ENCODE measurements around the gene TMUB2.
"Not testable (repeated sequence)": the region's sequence is repeated elsewhere in the genome, so short reads cannot be mapped to it uniquely, and the experiment has no call there.

Gene TMUB2

GRCh38 chr17:44219108-44219615, 32.4 kb downstream of the TMUB2 start:
- DNase-seq (ENCODE audit: low read depth in 2 of 2), result peak in 1 of 2 experiments; percentile 51

GRCh38 chr17:44219616-44220212, 32.9 kb downstream of the TMUB2 start, which contains the start of gene UBTF:
Gene UBTF (minus strand): TSS chr17:44219675. CDS start chr17:44218229, 1,446 bp downstream.
- DNase-seq (ENCODE audit: low read depth in 2 of 2), result no peak

GRCh38 chr17:44220213-44221083, 33.7 kb downstream of the TMUB2 start:
- no peak for DNase-seq (ENCODE audit: low read depth in 2 of 2)

- peak in 1 of 2 experiments; percentile 59 for DNase-seq (ENCODE audit: low read depth in 2 of 2)
Measured at GRCh38 chr17:44221084-44221861, 34.5 kb downstream of the TMUB2 start.

- no peak for DNase-seq (ENCODE audit: low read depth in 2 of 2)
Measured at GRCh38 chr17:44221862-44222111, 35.0 kb downstream of the TMUB2 start.

- peak in 1 of 2 experiments; percentile 53 for DNase-seq (ENCODE audit: low read depth in 2 of 2)
Measured at GRCh38 chr17:44222112-44222869, 35.5 kb downstream of the TMUB2 start.

GRCh38 chr17:44223541-44224071, 36.8 kb downstream of the TMUB2 start:
- no peak for DNase-seq (ENCODE audit: low read depth in 2 of 2)

- DNase-seq (ENCODE audit: low read depth in 2 of 2), result no peak
Measured at GRCh38 chr17:44229090-44229489, 42.3 kb downstream of the TMUB2 start.

- DNase-seq (ENCODE audit: low read depth in 2 of 2), result no peak
Measured at GRCh38 chr17:44230140-44230539, 43.4 kb downstream of the TMUB2 start.

GRCh38 chr17:44232061-44232460, 45.3 kb downstream of the TMUB2 start:
- DNase-seq (ENCODE audit: low read depth in 2 of 2), result no peak

GRCh38 chr17:44233582-44233981, 46.8 kb downstream of the TMUB2 start:
- no peak for DNase-seq (ENCODE audit: low read depth in 2 of 2)

GRCh38 chr17:44235583-44235936, 48.8 kb downstream of the TMUB2 start:
- DNase-seq (ENCODE audit: low read depth in 2 of 2), result no peak

GRCh38 chr17:44236444-44236991, 49.7 kb downstream of the TMUB2 start:
- no peak for DNase-seq (ENCODE audit: low read depth in 2 of 2)

GRCh38 chr17:44237886-44238285, 51.1 kb downstream of the TMUB2 start:
- DNase-seq (ENCODE audit: low read depth in 2 of 2), result not testable (repeated sequence)

- DNase-seq (ENCODE audit: low read depth in 2 of 2), result no peak
Measured at GRCh38 chr17:44241106-44241624, 54.4 kb downstream of the TMUB2 start.

All from stimulated activated CD4-positive, alpha-beta T cell treated with anti-CD3 and anti-CD28 coated beads, Interleukin-12 subunit alpha, Interleukin-12 subunit beta, amount 100 ng/mL, for 24 hours (primary cell).